OCI-M1 (cell line): ENCODE measurements around the gene GTPBP1.
A peak's percentile ranks its signal among the peaks of the same experiment; 100 is the strongest.

Source experiments
- DNase-seq: peaks from one replicate; lab custom pipeline; 2025; lab: John Stamatoyannopoulos, UW

Gene GTPBP1

DNA sequence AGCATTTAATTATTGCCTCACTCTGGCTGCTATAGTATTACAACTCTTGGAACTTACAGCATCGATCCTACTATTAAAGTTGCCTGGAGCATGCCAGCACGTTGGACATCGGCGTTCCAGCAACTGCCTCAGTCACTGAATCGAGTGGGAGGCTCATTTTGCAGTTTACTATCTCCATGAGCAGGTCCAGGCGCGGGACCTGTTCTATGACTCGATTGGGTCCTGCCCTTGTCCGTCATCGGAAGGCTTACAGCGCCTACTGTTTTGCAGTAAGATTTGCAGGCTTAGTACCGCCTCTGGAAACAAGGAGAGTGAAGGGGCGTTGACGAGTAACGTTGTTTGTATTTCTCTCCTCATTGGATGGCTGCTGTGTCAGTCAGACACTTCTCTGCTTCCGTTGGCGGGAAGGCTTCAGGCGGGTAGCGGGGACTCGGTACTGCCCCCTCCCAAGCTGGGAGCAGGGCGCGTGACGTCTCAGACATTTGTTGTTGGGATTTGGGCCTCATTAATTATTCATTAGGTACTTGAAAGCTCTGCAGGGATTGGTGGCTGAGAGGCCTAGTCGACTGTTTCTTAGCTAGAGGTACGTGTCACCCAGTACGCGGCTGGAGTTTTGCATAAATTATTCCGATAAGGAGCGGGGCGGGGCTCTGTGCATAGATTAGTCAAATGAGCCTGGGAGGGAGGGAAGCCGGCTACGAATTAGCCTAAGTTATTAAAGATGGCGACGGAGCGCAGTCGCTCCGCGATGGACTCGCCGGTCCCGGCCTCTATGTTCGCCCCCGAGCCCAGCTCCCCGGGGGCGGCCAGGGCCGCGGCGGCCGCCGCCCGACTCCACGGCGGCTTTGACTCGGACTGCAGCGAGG, at the start of gene GTPBP1:
Gene GTPBP1, plus strand, starts transcription at position 710 of the 866 bp plus-strand sequence. Its CDS starts 12 bp downstream, at position 722.
- peak; percentile 100 for DNase-seq

DNA sequence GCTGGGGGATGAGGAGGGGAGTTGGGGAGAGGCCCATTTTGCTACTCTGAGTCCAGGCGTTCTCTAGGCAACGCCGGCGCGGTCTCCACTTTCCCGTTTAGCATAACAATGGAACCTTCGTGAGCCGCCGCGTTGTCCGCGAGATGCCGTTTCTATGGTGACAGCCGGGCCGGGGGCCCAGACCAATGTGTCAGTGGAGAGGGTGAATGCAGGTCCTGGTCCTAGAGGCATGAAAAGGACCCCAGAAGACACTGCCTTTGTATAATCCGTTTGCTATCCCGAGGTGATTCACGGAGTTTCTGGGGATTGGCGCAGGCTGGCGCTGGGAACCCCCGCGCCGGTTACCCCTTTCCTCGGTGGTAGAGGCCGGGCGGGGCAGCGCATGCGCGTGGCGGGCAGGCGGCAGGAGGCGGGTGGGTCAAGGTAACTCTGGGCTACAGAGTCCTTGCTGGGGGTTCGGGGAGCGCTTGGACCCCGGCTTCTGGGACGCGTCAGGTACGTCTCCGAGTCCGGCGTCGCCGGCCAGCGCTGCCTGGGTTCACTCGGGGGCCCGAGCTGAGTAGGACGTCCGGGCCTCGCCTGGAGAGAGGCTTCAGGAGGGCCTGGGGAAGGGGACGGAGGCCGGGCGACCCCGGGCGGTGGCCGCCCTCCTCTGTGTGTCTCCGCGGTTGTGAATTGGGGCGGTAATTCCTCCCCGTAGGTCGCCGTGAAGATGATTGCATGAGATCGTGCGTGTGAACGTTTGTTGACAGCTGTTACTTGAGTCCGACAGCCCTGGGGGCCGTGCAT, 49.3 kb upstream of the GTPBP1 start, which contains the start of the genes CBY1 and FAM227A:
Gene CBY1, plus strand, starts transcription at position 383 of the 789 bp plus-strand sequence. CDS start 11,417 bp downstream, outside the sequence.
Gene FAM227A, minus strand, starts transcription at position 137 of the 789 bp plus-strand sequence. CDS start 6,224 bp downstream, outside the sequence.
- DNase-seq, result peak; percentile 89

DNA sequence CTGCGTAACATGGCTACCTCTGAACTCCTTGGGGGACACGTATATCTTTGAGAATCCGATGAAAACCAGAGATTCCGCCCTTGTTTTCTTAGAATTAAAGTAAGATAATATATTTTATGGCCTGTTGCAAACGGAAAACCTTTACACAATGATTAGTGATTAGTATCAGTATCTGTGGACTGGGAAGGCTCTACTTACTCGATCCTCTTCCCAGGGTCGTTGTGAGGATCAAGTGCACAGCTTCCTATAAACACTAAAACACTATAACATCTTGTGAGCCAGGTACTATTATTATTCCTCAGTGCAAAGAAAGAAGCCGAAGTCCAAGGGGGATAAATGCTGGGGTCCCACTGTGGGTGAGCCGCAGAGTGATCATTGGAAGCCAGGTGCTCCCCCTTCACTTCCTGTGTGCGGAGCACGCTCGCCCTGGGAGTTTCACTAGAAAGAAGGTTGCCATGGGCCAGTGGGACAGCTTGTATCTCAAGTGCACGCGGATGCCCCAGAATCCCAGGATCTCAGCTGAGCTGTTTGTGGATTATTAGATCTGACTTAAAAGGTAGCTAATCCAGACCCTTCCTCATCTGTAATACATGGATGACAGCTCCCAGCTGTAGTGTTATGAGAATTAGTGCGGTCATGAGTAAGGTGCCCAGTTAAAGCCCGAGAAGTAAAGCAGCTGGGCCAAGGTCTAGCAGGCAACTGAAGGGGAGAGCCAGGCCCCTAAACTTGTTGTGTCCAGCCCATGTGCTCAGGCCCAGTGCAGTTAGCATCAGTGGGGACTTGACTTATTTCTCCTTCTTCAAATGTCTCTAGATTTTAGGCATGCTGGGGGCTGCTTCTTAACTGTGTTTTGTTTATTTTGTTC, 48.5 kb upstream of the GTPBP1 start:
- DNase-seq, result peak; percentile 42

- no peak for DNase-seq
Observed at GRCh38 chr22:38674888-38675287, 30.9 kb upstream of the GTPBP1 start.

- DNase-seq, result no peak
Observed at GRCh38 chr22:38675833-38676232, 29.9 kb upstream of the GTPBP1 start.

DNA sequence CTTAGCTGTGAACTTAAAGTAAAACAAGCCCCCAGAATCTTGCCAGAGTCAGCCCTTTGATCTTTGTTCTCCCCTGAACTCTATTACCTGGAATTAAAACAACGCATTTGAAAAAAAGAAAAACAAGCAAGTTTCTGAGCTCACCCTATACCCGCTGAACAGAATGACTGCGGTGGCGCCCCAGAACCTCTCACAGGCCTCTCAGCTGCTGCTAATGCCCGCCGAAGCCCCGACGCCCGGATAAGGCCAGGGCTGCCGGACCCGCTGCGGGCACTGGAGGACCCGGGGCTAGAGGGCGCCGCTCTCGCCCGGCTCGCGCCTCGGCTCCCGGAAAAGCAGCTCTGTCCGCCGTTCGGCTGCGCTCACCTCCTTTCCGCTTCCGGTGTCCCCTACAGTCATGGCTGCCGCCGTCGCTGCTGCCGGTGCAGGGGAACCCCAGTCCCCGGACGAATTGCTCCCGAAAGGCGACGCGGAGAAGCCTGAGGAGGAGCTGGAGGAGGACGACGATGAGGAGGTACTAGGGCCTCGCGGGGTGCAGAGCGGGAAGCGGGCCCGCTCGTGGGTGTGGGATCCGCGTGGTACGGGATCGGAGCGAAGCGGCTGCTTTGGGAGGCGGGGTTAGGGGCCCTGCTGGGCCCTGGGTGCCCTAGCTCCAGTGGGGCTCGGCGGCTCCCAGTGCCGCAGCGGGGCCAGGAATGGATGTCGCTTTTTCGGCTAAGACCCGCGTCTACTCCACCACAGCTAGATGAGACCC, 24.0 kb upstream of the GTPBP1 start, which contains the start of gene TOMM22:
Gene TOMM22, plus strand, starts transcription at position 376 of the 754 bp plus-strand sequence. Its CDS starts 22 bp downstream, at position 398.
- peak; percentile 93 for DNase-seq

DNA sequence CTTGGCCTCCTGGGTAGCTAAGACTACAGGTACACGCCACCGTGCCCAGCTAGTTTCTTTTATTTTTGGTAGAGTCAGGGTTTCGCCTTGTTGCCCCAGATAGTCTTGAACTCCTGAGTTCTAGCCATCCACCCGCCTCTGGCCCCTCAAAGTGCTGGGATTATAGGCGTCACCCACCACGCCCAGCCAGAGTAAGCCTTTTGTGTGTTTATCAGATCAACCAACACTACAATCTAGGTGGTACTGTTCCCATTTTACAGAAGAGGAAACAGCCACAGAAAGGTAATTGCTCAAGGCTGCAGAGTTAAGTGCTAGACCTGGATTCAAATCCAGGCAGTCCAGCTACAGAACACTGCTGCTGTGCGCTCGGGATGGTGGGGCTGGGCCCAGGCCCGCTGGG, 20.8 kb upstream of the GTPBP1 start:
- no peak for DNase-seq

DNA sequence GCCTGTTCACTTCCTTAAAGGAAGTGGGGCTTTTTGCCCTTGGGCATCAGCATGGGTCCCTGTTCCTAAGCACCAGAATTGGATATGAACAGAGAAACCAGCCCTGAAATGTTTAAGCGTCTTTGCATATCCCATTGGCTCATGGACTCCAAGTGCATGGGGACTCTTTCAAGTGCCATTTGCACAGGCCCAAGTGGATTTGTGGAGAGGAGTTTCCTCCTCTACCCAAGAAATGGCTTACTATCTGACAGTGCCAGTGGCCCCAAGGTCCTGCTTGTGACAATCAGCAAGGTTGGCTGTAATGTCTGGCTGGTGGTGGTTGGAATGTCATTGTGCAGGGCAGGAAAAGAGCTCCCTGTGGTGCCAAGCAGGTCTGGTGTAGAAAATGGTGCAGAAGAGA, 20.0 kb upstream of the GTPBP1 start:
- DNase-seq, result no peak

- no peak for DNase-seq
Observed at GRCh38 chr22:38689651-38690050, 16.1 kb upstream of the GTPBP1 start.

DNA sequence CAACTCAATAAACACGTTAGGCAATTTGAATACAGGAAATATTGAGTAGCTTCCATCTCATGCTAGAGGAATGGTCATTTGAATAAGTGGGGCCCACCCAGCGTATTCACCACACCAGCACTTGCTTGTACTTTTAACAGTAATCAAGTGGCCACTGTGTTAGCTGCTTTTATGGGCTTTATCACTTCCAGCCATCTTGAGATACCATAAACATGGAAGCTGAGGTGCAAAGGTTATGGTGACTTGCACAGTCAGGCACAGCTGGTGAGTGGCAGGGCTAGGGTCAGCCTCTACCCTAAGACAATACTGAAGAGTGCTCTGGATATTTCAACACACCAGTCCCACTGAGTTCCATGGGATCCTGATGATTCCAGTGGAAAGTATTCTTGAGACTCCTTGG, 11.7 kb upstream of the GTPBP1 start:
- DNase-seq, result no peak

DNA sequence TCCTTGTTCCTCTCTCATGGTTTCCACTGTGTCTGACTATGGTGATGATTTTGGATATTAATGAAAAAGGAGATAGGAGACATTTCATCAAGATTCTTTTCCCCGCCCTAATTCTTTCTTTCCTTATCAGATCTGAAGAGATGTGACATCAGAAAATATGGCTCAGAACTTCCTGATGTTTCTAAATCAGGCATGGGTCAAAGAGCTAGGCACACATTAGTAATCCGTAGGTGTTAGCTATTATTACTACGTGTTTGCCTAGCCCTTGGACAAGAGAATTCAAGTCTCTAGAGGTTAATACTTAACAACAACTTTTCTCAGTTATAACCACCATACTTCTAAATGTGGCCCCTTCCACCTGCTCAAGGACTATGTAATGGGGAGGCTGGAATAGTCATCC, 10.8 kb upstream of the GTPBP1 start:
- no peak for DNase-seq

GRCh38 chr22:38696606-38697424, 8.9 kb upstream of the GTPBP1 start:
- peak; percentile 70 for DNase-seq

DNA sequence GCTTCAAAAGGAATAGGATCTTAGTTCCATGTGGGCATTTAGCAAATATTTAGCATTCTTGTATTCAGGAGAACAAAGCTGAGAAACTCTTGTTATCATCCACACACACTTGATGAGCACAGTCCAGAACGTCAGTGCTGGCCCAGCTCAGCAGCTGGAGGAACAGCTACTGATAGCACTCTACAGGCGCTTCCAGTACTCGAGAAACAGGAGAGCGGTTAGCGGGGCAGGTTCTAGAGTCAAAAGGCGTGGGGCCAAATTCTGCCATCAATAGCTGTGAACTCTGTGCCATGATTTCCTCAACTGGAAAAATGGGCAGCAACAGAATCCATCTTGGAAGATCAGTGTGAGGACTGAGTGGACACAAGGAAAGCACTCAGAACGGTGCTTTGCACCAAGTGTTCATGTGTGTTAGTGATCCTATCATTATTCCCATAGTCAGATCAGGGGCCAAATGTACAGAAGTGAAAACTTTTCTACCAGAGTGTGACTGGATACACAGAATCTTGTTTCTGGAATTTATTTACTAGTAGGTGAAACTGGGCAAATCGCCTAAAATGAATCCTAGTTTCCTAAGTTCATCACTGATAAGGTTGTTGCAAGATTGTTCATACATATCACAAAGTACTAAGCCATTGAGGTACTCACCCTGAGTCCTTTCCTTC, 8.2 kb upstream of the GTPBP1 start:
- DNase-seq, result peak; percentile 51

GRCh38 chr22:38698407-38699094, 7.2 kb upstream of the GTPBP1 start:
- no peak for DNase-seq

DNA sequence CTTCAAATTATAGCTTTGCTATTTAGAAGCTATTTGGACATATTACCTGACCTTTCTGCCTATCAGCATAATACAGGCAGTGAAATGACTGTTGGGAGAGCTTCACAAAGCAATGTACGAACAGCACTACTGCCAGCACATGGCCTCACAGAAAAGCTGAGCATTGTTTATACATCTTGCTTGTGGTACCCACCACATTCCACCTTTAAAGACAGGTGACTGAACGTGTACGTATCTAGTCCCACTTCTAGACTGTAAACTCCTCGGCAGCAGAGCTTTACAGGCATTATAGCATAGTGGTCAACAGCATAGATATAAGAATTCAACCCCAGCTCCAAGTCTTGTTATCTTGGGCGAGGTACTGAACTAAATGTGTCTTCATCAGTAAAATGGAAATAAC, 6.6 kb upstream of the GTPBP1 start:
- peak; percentile 26 for DNase-seq

DNA sequence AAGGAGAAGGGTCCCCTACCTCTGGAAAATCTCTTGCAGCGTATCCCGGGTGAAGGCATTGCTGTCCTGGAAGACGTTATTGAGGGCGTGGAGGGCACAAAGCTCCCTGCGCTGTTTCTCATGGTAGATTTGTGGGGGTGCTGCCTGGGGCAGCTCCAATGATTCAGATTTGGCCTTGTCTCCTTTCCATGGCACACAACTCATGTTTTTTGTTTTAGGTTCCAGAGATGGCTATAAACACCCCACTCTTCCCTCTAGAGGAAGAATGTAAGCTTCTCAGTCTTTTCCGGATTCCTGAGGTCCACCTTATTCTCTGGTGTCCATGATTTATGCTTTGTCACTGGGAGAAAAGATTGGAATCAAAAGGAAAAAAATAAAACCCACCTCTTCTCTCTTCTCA, 6.0 kb upstream of the GTPBP1 start:
- DNase-seq, result peak; percentile 46

GRCh38 chr22:38700270-38700788, 5.4 kb upstream of the GTPBP1 start:
- DNase-seq, result no peak

DNA sequence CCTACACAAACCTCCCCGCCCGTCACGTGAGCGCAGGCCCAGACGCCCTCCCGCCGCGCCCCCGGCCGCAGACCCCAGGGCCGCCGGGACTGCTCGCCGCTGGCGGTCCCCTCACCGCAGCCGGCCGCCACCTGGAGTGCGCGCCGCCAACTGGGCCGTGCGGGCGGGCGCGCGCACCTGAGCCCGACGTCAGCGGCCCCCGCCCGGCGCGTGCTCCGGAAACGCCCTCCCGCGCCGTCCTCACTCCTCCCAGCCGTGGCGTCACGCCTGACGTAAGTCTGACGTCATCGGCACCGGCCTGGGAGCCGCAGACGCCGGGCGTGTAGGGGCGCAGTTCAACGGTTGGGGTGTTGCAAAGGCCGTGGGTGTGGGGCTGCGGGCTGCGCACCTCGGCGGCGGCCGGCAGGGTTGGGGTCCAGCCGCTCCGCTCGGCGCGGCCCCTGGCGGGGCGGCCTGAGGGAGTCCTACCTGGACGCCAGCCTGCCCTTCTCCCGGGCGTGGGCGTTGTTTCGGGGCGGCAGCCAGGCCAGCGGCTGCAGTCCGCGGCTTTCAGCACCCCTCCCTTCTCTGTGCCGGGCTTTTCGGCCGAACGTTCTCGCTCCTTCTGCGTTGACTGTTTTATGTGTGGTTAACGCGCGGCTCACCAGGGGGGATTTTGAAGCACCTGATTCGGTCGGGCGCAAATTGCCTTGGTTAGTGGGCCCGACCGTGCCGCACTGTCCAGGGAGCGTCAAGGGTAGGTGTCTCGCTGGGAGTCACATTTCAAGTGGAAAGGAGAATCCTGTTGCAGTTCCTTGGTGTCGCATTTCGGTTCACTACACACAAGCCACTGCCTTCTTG, 4.7 kb upstream of the GTPBP1 start, which contains the start of gene JOSD1:
Gene JOSD1, minus strand, starts transcription at position 155 of the 840 bp plus-strand sequence. CDS start 956 bp downstream, outside the sequence.
- peak; percentile 95 for DNase-seq
